GM12875 (cell line): ENCODE measurements around the gene NRSN1.

ENCODE experiments used
- H3K4me3 ChIP-seq: one replicate; pipeline ENCODE4 v1.5.1; 2011; ENCODE audit warnings: low read depth, low read length, control low read depth
- TF ChIP-seq, protein P1 (sequence below): IDR thresholded peaks from 2 replicates; pipeline ENCODE4 v1.5.1; 2011; ENCODE audit warnings: low read depth, mild to moderate bottlenecking, control low read depth, inconsistent platforms, low read length, moderate library complexity, borderline replicate concordance; ENCODE audit not compliant: insufficient read depth

NRSN1 gene

DNA sequence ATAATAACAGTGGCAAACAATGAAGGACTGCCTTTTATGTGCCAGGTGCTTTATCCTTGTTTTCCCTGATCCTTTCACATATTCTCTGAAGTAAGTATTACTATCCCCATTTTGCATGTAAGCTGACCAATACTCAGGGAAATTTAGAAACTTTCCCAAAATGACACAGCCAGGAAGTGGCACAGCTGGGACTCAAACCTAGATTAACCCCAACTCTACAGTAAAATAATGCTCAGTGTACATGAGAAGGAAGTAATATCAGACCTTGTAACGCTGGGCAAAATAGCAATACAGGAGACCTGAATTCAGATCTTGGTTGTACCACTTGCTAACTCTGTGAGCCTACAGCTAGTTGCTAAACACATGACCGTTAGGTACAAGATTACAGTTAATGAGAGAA lies 26.8 kb upstream of the NRSN1 start:
- no peak overlapping the region for H3K4me3 ChIP-seq
- TF ChIP-seq, protein P1, sequence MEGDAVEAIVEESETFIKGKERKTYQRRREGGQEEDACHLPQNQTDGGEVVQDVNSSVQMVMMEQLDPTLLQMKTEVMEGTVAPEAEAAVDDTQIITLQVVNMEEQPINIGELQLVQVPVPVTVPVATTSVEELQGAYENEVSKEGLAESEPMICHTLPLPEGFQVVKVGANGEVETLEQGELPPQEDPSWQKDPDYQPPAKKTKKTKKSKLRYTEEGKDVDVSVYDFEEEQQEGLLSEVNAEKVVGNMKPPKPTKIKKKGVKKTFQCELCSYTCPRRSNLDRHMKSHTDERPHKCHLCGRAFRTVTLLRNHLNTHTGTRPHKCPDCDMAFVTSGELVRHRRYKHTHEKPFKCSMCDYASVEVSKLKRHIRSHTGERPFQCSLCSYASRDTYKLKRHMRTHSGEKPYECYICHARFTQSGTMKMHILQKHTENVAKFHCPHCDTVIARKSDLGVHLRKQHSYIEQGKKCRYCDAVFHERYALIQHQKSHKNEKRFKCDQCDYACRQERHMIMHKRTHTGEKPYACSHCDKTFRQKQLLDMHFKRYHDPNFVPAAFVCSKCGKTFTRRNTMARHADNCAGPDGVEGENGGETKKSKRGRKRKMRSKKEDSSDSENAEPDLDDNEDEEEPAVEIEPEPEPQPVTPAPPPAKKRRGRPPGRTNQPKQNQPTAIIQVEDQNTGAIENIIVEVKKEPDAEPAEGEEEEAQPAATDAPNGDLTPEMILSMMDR = no peak

DNA sequence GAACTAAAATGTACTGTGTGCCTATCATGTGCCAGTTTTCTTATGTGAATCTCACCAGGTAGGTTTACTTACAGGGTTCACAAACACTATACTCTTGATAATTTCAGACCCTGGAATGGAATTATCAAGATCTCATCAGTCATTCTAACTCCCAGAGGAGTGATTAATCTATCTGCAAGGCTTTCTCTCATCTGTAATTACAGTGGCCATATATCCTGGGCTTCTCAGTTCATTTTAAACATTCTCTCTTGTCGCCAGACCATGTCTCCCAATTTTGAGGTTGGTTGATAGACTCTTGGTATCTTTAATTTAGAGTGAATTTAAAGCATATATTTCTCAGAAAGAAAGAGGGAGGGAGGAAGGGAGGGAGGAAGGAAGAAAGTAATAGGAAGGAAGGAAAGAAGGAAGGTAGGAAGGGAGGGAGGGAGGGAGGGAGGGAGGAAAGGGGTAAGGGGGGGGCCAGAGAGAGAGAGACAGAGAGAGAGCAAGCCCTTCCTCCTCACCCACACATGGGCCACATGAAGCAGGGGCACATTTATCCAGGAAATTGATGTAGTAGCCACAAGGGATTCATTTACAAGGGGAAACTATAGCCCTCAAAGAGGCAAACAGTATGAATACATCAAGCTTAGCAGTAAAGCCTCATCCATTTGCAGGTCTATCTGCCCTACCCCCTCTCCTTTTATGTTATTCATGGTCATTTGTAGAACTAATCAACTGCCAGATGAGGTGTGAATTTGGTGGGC lies 25.8 kb upstream of the NRSN1 start:
- TF ChIP-seq, protein P1 = no peak
- H3K4me3 ChIP-seq = no peak overlapping the region

DNA sequence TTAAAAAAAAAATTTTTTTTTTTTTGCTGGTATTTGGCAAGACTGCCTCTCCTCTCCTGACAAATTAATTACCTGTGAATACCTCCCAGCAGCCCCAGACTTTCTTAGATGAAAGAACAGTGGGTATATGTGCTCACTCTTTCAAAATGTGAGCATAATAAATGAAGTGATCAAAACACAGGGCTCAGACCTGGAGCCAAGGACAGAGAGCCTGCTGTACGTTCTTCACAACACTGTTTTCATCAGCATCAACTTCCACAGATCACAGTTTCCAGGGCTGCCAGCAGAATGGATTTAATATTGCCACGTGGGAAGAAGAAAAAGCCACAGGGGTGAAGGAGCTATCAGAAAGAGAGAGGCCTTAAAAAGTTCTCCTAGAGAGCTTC lies 25.3 kb upstream of the NRSN1 start:
- TF ChIP-seq, protein P1 = no peak
- no peak overlapping the region for H3K4me3 ChIP-seq

DNA sequence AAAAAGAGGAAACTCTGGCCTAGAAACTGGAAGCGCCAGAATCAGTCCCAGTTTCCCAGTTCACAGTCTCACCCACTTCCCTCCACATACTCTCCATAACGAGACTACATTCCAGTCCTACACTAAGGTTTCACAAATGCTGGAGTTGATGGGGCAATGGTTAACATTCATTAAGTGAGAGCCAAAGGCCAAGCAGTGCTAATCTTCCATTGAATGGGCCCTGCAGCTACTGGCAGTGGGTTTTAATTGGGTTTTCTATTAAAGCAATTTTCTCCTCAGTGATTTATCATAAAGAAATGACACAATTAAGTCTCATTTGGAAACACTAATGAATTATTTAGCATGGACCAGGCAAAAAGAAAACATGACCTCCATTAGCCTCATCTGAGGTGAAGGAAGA lies 20.8 kb upstream of the NRSN1 start:
- H3K4me3 ChIP-seq = no peak overlapping the region
- TF ChIP-seq, protein P1 = no peak

DNA sequence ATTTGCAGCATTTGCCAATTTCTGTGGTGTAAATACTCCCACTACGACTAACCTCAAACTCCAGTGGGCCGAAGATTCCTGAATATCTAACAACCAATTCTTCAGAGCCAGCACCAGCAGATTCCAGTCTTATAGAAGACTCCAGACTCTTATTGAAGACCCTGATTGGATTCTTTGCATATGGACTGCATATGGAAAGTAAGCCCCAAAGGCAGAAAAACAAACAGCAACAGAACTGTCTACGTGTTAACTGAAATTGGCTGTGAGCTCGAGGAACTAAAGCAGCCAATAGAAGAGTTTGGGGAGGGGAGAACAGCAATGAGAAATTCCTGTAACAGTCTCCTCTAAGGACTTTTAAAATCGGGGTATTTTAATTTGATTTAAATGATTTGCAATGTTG lies 19.7 kb upstream of the NRSN1 start:
- TF ChIP-seq, protein P1 = no peak
- no peak overlapping the region for H3K4me3 ChIP-seq

DNA sequence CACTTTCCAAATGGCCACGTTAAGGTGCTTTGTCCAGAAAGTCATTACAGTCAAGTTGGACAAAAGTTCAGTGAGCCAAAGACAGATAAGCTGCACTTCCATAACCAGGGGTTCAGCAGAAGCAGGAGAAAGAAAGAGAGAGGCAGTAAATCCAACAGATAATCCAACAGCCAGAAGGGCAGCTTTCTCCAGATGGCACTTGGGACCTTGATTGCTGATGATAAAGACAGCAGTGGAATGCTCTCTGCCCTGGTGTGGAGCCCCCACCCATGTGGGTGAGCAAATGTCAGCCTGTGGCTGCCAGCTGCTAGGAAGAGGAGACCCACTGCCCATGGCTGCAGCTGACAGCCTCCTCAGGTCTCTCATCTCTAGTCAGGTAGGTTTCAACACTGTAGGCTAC lies 18.7 kb upstream of the NRSN1 start:
- TF ChIP-seq, protein P1 = no peak
- no peak overlapping the region for H3K4me3 ChIP-seq

DNA sequence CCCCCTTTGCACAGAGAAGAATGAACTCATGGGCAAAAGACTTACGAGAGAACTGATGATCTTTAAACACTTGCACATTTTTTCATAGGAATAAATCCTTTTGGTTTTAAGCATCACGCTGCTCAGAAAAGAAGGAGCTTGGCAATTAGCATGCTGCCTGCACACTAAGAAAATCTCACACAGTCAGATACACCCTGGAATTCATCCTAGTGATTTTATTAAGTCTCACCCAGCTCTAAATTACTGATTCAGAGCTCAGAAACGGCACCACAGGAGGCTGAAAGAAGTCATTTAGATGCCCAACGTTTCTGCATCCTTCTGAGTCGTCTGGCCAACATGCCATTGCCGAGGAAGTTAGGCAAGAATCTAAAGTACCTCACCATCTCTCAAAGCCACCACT lies 18.0 kb upstream of the NRSN1 start:
- TF ChIP-seq, protein P1 = no peak
- H3K4me3 ChIP-seq = no peak overlapping the region
